ENCODE measurements around the gene NR3C2.

Gene NR3C2

GRCh38 chr4:148081267-148081666 is 360.9 kb downstream of the NR3C2 start:
- in situ Hi-C loops (cut with MboI; ENCODE audit: low sequenced_read_pairs) = no loop called here

DNA sequence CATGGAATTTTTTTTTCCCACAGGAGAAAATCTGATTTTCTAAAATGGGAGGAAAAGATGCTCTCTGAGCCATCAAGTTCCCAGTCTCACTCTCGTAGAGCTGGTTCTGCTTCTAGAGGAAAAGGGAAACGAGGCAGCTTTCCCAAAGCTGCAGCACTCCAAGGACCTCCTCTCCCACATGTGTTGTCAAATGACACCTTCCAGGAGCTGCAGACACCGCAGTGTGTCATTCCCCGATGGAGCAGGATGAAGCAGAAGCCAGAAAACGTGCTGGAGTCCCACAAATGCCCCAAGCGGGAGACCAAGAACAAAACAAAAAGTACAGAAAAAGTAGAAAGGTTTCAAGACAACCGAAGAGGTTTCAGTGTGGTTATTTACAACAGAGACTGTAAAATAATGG is 362.3 kb downstream of the NR3C2 start:
- in situ Hi-C loops (cut with MboI; ENCODE audit: low sequenced_read_pairs) = no loop called here

GRCh38 chr4:148078061-148078460 is 364.2 kb downstream of the NR3C2 start:
- in situ Hi-C loops (cut with MboI; ENCODE audit: low sequenced_read_pairs) = no loop called here

DNA sequence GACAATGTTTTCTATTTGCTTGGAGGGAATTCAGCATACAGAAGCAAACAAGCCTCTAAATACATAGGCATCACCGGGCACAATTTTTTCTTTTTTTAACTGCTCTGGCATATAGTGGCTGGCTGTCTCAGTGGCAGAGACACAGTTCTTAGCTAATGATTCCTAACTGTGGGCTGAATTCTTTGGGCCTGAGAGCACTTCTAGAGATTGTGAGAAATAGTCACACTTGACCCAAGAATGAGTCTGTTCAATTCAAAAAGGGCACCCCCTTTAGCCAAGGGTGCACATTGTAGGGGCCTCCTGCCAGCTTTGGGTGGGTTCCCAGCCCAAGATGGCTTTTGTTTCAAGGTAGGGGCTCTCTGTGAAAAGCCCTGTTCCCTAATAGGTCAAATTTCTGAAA is 364.6 kb downstream of the NR3C2 start:
- in situ Hi-C loops (cut with MboI; ENCODE audit: low sequenced_read_pairs) = no loop called here

GRCh38 chr4:148076964-148077363 is 365.2 kb downstream of the NR3C2 start:
- in situ Hi-C loops (cut with MboI; ENCODE audit: low sequenced_read_pairs) = no loop called here

DNA sequence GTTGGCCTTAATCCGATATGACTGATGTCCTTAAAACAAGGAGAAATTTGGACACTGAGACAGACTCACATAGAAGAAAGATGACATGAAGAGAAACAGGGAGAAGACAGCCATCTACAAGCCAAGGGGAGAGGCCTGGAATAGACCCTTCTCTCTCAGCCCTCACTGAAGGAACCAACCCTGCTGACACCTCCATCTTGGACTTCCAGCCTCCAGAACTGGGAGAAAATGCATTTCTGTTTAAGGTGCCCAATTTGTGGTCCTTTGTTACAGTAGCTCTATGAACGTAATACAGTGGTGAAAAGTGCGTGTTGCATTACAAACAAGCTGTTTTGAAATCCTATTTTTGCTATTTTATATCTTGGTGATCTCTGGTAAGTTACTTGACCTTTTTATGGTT is 366.8 kb downstream of the NR3C2 start:
- in situ Hi-C loops (cut with MboI; ENCODE audit: low sequenced_read_pairs) = no loop called here

GRCh38 chr4:148074462-148074861 is 367.8 kb downstream of the NR3C2 start:
- in situ Hi-C loops (cut with MboI; ENCODE audit: low sequenced_read_pairs) = no loop called here

DNA sequence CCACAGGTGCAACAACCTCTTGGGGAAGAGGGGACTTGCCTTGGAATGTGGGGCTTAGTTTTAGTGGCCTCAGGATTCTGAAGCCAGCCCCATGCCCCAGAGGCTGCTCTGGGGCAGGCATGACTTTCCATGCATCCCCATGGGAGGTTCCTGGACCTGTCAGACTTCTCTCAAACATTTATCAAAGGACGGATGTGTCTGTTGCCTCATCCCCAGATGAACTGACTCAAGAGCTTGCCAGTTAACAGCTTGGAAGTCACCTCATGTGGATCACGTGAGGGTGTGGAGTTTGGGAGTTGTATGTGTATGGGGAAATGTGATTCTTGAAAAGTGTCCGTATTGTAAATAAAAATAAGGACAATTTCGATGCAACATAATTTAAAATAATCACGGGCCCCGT is 368.9 kb downstream of the NR3C2 start:
- in situ Hi-C loops (cut with MboI; ENCODE audit: low sequenced_read_pairs) = no loop called here

DNA sequence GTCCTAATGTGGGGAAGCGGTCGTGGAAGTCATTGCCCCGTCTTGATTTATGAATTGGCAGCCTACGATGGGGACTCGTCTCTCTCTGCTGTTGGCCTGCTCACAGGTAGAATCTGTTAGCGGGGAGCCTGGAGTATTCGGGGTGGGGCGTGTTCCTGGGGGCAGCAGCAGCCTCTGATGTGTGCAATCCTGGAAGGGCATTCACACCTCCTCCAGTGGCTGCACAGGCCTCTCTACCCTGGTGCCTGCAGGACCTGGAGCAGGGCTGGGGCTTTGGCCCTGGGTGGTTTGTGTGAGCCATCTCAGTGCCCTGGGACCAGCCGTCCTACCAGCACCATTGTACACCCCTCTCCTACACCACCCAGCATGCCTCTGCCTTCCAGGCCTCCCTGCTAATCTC is 369.4 kb downstream of the NR3C2 start:
- in situ Hi-C loops (cut with MboI; ENCODE audit: low sequenced_read_pairs) = no loop called here

GRCh38 chr4:148071009-148071408 is 371.2 kb downstream of the NR3C2 start:
- in situ Hi-C loops (cut with MboI; ENCODE audit: low sequenced_read_pairs) = no loop called here

GRCh38 chr4:148069895-148070178 is 372.4 kb downstream of the NR3C2 start:
- in situ Hi-C loops (cut with MboI; ENCODE audit: low sequenced_read_pairs) = no loop called here

- in situ Hi-C loops (cut with MboI; ENCODE audit: low sequenced_read_pairs) = no loop called here
These were observed 372.9 kb downstream of the NR3C2 start for GRCh38 chr4:148069086-148069894.

DNA sequence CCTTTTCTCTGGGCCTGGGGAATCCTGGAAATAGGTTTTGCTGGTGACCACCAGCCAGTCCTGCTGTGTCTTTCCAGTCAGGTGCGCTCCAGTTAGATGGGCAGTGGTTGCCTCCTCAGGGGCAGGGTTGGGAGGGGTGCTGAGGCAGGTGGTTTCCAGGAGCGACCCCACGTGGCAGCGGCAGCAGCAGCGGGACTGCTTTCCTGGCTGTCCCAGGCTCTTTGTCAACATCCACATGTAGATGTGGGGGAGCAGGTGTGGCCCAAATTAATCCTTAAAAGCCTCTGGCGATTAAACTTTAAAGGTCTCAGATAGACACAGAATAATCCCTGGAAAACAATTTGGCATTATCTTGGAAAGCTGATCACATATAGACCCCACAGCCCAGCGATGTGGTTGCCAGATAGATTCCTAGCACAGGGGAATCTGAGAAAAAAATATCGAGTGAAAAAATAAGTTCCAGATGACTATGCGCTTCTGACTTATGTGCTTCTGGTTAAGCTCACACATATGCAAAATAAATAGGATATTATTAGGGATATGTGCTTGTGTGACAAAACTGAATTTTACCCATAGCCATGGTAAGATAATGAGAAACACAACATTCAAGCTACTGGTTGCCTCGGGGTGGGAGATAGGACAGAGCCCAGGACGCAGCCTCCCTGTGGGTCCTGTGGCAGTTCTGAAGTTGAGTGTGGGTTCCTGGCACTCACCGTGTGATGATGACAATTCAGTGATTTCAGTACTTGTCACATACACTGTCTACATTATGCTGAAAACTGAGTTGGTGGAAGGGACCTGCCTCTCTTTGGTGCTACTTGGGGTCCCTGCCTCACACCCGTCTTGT is 373.9 kb downstream of the NR3C2 start:
- in situ Hi-C loops (cut with MboI; ENCODE audit: low sequenced_read_pairs) = no loop called here

DNA sequence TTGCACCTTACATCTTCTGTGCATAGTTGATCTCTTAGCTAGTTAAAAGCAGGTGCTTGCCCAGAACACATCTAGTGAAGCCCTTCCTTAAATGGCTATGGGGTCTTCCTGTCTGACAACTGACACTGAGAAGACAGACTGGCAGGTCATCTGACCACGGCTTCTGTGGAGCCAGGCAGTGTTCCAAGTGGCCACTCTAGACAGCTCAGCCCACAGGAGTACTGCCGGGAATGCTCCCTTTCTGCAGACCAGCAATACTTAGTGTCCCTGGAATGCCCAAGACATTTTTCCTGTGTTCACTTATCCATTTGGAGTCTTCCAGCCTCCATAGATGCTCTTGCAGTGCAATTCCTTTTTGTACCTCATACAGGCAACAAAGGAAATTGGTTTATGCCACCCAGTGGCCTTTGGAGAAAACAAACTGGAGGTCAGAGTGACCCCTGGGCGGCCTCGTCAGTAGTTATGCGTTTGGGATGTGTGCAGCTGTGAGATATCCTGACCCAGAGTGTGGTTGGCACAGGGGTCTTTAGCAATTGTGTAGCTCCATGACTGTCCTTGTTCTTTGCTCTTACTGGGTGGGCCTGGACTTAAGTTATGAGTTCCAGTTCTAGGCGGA is 374.8 kb downstream of the NR3C2 start:
- in situ Hi-C loops (cut with MboI; ENCODE audit: low sequenced_read_pairs) = no loop called here

GRCh38 chr4:148065075-148065474 is 377.1 kb downstream of the NR3C2 start:
- in situ Hi-C loops (cut with MboI; ENCODE audit: low sequenced_read_pairs) = no loop called here

DNA sequence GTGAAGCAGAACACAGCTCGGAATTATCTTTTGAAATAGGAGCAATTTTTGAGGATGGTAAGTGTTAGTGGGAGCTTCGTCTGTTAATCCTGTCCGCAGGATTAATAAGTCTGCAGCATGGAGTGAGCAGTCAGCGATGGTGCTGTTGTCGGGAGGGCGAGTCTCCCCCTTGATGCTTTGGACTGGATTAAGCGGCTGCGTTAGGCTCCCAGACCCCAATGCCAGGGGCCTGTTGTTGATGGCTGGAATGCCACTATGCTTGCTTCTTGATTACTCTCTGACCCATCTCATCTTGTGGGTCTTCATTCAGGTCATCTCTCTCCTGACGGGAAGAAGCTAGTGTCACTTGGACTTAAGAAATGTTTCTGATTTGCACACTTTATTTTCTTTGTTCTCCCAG is 377.8 kb downstream of the NR3C2 start:
- in situ Hi-C loops (cut with MboI; ENCODE audit: low sequenced_read_pairs) = no loop called here

GRCh38 chr4:148062301-148062950 is 379.8 kb downstream of the NR3C2 start:
- in situ Hi-C loops (cut with MboI; ENCODE audit: low sequenced_read_pairs) = no loop called here

GRCh38 chr4:148061795-148062194 is 380.4 kb downstream of the NR3C2 start:
- in situ Hi-C loops (cut with MboI; ENCODE audit: low sequenced_read_pairs) = no loop called here

GRCh38 chr4:148061141-148061481 is 381.1 kb downstream of the NR3C2 start:
- in situ Hi-C loops (cut with MboI; ENCODE audit: low sequenced_read_pairs) = no loop called here

GRCh38 chr4:148060264-148061140 is 381.7 kb downstream of the NR3C2 start:
- in situ Hi-C loops (cut with MboI; ENCODE audit: low sequenced_read_pairs) = no loop called here

Data from HL-60/S4 (cell line).